GM21367 (cell line): ENCODE results near the gene RPL19.

Experiments
- ATAC-seq: cut with Tn5 transposase; IDR thresholded peaks from one replicate; pipeline ENCODE4 v1.9.1; 2021; ENCODE audit not compliant: unreplicated experiment

Gene RPL19

DNA sequence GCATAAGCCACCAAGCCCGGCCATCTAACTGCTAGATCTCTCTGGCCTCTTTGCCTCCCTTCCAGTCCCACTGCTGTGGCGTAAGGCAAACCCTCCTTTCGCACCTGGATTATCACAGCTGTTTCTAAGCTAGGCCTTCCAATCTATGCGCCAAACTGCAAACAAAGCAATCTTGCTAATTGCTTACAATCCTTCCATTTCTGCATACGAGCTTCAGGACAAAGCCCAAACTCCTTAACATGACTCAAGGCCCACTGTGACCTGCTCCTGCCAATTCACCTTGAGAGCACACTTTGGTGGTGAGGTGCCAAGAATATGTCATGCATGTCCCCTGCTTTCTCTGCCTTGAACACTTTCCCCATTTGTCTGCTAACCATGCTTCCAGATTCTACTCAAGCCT is 28.1 kb upstream of the RPL19 start:
- ATAC-seq: no peak

DNA sequence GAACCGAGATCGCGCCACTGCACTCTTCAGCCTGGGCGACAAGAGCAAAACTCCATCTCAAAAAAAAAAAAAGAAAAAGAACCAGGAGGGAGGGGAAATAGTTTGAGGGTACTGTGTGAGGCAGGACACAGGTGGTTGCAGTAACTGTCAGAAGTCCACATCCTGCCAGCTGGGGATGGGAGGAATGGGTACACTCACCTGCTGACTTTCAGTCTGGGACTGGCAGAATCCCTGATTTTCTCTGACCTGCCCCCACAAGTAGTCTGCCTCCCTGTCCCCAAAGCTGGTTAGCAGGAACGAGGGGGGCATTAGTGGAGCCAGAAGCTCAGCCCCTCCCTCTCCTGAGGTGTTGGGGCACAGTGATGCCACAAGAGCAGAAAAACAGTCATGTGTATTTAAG is 27.0 kb upstream of the RPL19 start:
- ATAC-seq: no peak

DNA sequence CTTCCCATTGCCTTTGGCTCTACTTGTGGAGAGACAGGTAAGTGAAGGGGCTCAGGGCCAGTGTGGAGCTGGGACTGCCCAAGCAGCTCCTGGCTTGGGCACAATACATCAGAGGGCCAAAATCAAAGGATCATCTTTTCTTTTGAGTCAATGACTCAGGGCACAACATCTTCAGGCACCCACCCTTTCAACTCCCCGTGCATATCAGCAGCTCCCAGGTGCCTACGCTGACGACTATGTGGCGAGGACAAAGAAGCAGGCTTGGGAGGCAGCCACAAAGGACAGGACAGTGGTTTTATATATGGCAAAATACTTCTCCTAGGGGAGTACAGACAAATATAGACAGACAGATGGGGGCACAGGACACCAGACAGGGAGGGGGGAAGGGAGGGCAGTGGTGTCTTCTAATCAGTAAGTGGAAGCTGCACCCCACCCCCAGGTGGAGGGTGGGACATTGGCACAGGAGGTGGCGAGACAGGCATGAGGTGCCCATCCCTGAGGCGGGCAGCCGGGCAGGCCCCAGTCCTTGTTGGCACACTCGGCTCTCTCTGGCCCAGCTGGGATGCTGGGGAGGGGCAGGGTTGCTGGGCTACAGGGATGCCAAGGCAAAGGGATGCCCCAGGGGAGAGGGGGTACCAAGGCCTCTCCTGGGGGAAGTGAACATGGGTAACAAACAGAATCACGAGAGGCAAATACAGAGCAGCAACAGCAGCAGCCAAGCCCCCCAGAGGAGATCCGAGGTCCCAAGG is 26.4 kb upstream of the RPL19 start:
- no peak for ATAC-seq

GRCh38 chr17:39174920-39175694 is 25.0 kb upstream of the RPL19 start:
- no peak for ATAC-seq

DNA sequence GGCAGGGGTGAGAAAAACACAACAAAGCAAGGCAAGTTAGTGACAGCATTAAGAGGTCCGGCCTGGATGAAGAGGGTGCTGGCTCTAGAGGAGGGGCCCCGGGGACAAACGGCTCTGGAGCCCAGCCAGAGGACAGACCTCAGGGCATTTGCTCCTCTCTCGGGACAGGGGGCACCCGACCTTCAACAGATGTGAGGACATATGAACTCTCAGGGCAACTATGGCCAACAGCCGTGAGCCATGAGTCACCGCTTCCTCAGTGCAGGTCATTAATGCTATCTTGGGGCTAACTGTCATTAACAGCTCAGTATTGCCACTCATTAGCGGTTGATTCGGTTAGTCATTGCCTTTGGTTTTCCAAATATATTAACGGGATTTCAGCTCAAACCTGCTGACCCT is 24.4 kb upstream of the RPL19 start:
- ATAC-seq: no peak

DNA sequence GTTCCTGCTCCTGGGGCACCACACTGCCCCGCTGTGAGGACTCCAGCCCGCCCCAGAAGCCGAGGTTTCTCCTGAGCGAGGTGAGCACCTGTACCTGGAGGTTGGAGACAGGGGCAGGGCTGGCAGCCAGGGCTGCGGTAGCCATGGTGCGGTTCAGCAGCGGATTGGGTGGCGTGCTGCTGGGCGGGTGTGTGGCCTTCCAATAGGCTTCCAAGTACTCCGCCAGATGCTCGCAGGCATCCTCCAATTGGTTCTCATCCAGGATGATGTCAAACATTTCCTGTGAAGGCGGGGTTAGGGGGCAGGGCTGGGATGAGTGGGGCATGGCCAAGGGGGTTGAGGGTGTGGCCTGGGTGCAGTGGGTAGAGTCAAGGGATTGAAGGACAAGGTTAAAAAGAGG is 22.8 kb upstream of the RPL19 start:
- no peak for ATAC-seq

DNA sequence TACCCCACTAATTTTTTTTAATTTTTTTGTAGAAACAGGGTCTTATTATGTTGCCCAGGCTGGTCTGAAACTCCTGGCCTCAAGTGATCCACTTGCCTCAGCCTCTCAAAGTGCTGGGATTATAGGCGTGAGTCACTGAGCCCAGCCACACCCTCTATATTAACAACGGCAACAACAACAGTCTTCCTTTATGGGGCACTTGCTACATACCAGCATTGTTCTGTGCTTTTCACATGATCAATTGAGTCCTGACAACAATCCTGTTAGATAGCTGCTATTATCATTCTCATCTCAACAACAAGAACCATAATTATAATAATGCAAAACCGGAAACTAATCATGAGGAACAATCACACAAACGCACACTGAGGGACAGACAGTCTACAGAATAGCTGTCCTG is 21.5 kb upstream of the RPL19 start:
- ATAC-seq: no peak

DNA sequence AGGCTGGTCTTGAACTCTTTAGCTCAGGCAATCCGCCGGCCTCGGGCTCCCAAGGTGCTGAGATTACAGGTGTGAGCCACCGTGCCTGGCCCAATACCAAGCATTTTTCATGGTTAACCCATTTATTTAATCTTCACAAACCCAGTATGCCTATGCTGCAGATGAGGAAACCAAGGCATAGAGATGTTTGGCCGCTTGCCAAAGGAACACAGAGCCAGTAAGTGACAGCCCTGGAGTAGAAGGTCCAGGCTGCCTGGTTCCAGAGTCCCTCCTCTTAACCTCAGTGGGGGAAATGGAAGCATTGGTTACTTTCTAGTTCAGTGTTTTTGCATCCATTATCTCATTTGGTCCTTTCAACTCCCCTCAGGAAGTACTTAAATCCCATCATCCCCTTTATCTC is 18.8 kb upstream of the RPL19 start:
- ATAC-seq: no peak

DNA sequence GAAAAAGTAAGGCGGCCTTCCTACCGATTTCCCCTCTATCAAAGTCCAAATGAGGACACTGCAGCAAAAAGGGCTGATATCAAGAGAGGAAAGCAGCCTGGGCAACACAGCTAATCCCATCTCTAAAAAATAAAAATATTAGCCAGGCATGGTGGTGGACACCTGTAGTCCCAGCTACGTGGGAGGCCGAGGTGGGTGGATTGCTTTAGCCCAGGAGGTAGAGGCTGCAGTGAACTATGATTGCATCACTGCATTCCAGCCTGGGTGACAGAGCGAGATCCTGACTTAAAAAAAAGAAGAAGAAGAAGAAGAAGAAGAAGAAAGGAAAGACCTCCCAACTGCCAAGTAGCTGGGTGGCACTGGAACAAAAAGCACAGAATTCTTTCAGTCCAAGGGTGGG is 17.0 kb upstream of the RPL19 start:
- no peak for ATAC-seq

DNA sequence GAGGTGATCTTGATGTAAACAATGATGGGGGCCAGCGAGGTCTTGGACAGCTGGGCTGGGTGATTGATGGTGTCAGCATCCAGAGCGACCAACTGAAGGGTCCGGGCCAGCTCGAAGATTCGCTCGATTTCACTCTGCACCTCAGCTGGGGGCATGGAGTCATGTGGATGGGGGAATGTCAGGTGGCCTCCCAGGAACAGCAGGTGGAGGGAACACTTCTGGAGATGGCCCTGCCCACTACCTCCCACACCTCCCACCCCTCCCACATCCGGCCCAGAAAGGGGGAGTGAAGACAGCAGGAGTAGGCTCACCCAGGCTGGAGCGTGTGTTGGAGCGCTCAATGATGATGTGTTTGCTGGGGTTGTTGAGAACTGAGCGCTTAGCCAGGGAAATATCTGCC is 16.4 kb upstream of the RPL19 start:
- no peak for ATAC-seq

- no peak for ATAC-seq
Measured at GRCh38 chr17:39186481-39187002, 13.5 kb upstream of the RPL19 start.

DNA sequence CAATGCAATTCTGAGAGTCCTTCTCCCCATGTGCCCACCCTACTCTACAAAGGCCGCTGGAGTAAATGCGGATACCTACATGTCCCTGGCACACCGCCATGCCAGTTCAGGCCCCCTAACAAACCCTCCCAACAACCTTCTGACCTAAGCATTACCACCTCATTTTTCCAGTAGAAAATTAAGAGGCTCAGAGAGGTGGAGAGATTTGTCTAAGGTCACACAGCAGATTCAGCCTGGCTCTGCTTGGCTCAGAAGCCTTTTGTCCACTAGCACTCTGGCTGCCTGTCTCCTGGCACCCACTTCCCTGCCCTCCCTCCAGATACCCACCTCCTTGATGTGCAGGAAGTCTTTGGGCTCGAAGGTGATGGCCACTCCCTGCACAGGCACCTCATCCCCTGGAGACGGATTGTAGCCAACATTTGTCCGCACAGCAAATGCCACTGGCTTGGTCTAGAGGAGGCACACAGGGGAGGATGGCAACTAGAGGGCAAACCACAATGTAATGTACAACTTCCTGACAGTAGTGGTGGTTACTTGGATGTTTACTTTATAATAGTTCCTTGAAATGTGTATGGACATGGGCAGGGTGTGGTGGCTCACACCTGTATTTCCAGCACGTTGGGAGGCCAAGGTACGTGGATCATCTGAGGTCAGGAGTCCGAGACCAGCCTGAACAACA is 12.8 kb upstream of the RPL19 start:
- ATAC-seq: no peak

- no peak for ATAC-seq
Measured at GRCh38 chr17:39191750-39192510, 8.2 kb upstream of the RPL19 start.

GRCh38 chr17:39192901-39193300 is 7.2 kb upstream of the RPL19 start:
- no peak for ATAC-seq

- no peak for ATAC-seq
Measured at GRCh38 chr17:39193346-39193745, 6.7 kb upstream of the RPL19 start.

- no peak for ATAC-seq
Measured at GRCh38 chr17:39194089-39194984, 5.7 kb upstream of the RPL19 start.

- no peak for ATAC-seq
Measured at GRCh38 chr17:39194985-39195524, 5.0 kb upstream of the RPL19 start.

GRCh38 chr17:39195568-39196160 is 4.4 kb upstream of the RPL19 start:
- ATAC-seq: no peak

DNA sequence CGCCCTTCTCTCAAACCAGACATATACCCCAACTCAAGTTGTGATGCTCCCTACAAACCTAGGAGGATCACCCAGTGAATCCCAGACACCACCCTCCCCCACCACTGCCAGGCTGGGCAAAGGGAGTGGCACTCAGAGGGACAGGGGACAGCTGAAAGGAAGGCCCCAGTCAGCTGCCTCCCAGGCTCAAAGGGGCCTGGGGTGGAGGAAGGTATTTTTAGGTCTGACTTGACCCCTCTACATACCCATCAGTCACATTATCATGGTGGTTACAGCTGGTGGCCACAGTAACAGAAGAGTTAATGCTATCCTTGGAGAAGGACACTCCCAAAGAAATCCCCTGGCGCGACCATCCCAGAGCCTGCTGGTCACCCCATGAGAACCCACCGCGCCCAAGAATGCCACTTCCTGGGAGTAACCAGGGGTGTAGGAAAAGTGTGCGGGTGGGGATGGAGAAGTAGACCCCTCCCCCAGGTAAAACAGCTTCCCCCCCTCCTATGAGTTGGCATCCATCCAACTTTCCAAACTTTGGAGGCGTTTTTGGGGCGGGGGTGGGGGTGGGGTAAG is 3.8 kb upstream of the RPL19 start:
- ATAC-seq: no peak
